Endodermal cell (in vitro differentiated cells): ENCODE measurements around the gene PLCB1. TPM values are rescaled to one million over a fixed set of nuclear protein-coding genes. Genes with fewer than 3 reads are reported as not detected.

ENCODE experiments used
- DNase-seq: peaks from one replicate; pipeline ENCODE4 v3.0.0-alpha.2; 2017
- H3K27ac ChIP-seq: 2 replicates; pipeline ENCODE4 v1.5.1; 2013; ENCODE audit warnings: mild to moderate bottlenecking, low read depth, low read length, moderate library complexity
- H3K27me3 ChIP-seq: 2 replicates; pipeline ENCODE4 v1.6.1; 2013; ENCODE audit warnings: mild to moderate bottlenecking, low read length, moderate library complexity; ENCODE audit not compliant: insufficient read depth, control insufficient read depth, poor library complexity, severe bottlenecking
- H3K36me3 ChIP-seq: 2 replicates; pipeline ENCODE4 v1.7.0; 2013; ENCODE audit warnings: mild to moderate bottlenecking, low read length, moderate library complexity; ENCODE audit not compliant: control insufficient read depth, insufficient read depth
- H3K4me1 ChIP-seq: one replicate; pipeline ENCODE4 v1.7.0; 2013; ENCODE audit warnings: low read length; ENCODE audit not compliant: control insufficient read depth, insufficient read depth
- H3K4me3 ChIP-seq: 2 replicates; pipeline ENCODE4 v1.5.1; 2013; ENCODE audit warnings: mild to moderate bottlenecking, low read length, moderate library complexity
- H3K9ac ChIP-seq: 2 replicates; pipeline ENCODE4 v1.6.1; 2013; ENCODE audit warnings: mild to moderate bottlenecking, low read length, moderate library complexity; ENCODE audit not compliant: poor library complexity, severe bottlenecking; ENCODE audit errors: extremely low read depth
- H3K9me3 ChIP-seq: 2 replicates; pipeline ENCODE4 v1.6.1; 2013; ENCODE audit warnings: mild to moderate bottlenecking, low read length, moderate library complexity; ENCODE audit not compliant: control insufficient read depth
- H3K27ac Mint-ChIP-seq: 2 replicates; pipeline ENCODE4 v1.8.0; 2020; ENCODE audit warnings: mixed read lengths
- H3K27me3 Mint-ChIP-seq: 2 replicates; pipeline ENCODE4 v1.8.0; 2021; ENCODE audit warnings: mild to moderate bottlenecking, mixed read lengths; ENCODE audit not compliant: insufficient read depth
- H3K36me3 Mint-ChIP-seq: 2 replicates; pipeline ENCODE4 v1.8.0; 2020; ENCODE audit warnings: low read depth, mixed read lengths
- H3K4me1 Mint-ChIP-seq: 2 replicates; pipeline ENCODE4 v1.8.0; 2020; ENCODE audit warnings: mixed read lengths
- H3K4me3 Mint-ChIP-seq: 2 replicates; pipeline ENCODE4 v1.8.0; 2020; ENCODE audit warnings: mild to moderate bottlenecking, moderate library complexity, mixed read lengths
- H3K9me3 Mint-ChIP-seq: 2 replicates; pipeline ENCODE4 v1.8.0; 2020; ENCODE audit warnings: mild to moderate bottlenecking, mixed read lengths
- WGBS, 2 experiments: methylation state at CpG; one replicate each; pipeline versions ENCODE4 v1.1.5 to v1.1.7; 2013; ENCODE audit warnings: missing lambda C conversion rate in 2 of 2, mixed read lengths in 1 of 2; ENCODE audit not compliant: insufficient coverage in 1 of 2, insufficient read length in 1 of 2; 5-methylcytosine and 5-hydroxymethylcytosine counted together
- total RNA-seq, 2 donors: library from RNA; stranded (reverse); fragmentation: NEBNext Ultra II Directional in 1 of 2; extraction: Animal tissue kit (Norgen Biotek cat#: 25700) in 1 of 2; gene quantifications; 2 replicates in 1 of 2; 3 replicates in 1 of 2; pipeline ENCODE4 v1.2.1, GENCODE V29; 2021
- TF ChIP-seq, protein P1 (sequence below): fragments of 200-600 bp; sonication (generic); conservative IDR thresholded peaks from 2 replicates; pipeline ENCODE4 v1.5.0; 2021; ENCODE audit warnings: antibody characterized with exemption, mild to moderate bottlenecking

Gene PLCB1
- total RNA-seq, 2 donors from 2014 or later: 15.3 to 16.5 TPM

DNA sequence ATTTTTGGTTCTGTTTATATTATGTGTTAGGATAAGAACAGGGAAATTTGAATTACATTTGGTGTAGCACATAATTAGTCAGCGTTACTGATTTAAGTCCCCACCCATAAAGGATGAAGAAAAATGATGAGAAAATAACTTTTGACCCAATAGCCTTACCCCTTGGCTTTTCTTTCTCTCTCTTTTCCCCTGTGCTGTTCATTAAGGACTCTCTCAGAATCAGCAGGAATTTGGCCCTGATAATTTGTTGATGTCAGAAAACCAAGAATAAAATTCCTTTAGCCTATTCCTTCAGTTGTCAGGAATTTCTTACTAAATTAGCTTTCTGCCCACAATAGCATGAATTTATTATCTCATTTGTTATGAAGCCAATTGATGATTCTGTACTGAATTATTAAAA is 18.5 kb downstream of the PLCB1 start:
- Histone ChIP-seq H3K27me3 (no peaks in the 10 kb centered on the region), H3K4me1 (no peaks in the 10 kb centered on the region), H3K9me3 (no peaks in the 10 kb centered on the region), H3K4me3 (no peak overlapping the region), H3K36me3 (no peaks in the 10 kb centered on the region), H3K9ac (no peak overlapping the region), H3K27ac (no peak overlapping the region)
- H3K4me3 Mint-ChIP-seq: no peak overlapping the region
- no peak for DNase-seq
- H3K9me3 Mint-ChIP-seq: no peaks in the 10 kb centered on the region
- peaks cover 9% of the 10 kb centered on the region for H3K4me1 Mint-ChIP-seq
- H3K36me3 Mint-ChIP-seq: no peaks in the 10 kb centered on the region
- 92% methylated on average over 1 of the region's 1 CpG; no CpG with 5 or more reads in 1 of the 2 experiments for WGBS, 2 experiments
- no peak overlapping the region for H3K27ac Mint-ChIP-seq
- TF ChIP-seq, protein P1, sequence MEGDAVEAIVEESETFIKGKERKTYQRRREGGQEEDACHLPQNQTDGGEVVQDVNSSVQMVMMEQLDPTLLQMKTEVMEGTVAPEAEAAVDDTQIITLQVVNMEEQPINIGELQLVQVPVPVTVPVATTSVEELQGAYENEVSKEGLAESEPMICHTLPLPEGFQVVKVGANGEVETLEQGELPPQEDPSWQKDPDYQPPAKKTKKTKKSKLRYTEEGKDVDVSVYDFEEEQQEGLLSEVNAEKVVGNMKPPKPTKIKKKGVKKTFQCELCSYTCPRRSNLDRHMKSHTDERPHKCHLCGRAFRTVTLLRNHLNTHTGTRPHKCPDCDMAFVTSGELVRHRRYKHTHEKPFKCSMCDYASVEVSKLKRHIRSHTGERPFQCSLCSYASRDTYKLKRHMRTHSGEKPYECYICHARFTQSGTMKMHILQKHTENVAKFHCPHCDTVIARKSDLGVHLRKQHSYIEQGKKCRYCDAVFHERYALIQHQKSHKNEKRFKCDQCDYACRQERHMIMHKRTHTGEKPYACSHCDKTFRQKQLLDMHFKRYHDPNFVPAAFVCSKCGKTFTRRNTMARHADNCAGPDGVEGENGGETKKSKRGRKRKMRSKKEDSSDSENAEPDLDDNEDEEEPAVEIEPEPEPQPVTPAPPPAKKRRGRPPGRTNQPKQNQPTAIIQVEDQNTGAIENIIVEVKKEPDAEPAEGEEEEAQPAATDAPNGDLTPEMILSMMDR: no peak
- H3K27me3 Mint-ChIP-seq: no peaks in the 10 kb centered on the region

DNA sequence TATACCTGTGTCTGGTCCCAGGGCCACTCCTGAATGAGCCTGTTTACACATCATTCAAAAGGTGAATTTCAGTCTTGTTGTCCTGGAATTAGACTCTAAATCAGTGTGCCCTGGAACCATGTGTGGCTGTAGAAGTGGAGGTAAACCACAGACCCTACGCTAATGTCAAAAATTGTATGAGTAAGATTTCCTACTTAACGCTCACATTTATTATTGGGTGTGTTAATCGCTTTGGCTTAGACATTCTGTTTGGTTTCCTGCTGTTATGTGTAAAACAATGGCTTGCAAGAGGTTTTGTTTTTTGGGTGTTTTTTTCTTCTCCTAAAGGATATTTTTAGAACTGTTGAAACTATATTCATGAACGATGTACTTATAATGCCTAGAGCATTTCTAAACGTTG is 19.3 kb downstream of the PLCB1 start:
- H3K27me3 ChIP-seq: no peaks in the 10 kb centered on the region
- H3K9me3 ChIP-seq: no peaks in the 10 kb centered on the region
- no peaks in the 10 kb centered on the region for H3K27me3 Mint-ChIP-seq
- WGBS, 2 experiments: 85 to 98% methylated on average over 2 to 5 of the region's 5 CpGs
- H3K4me3 ChIP-seq: no peak overlapping the region
- no peak overlapping the region for H3K27ac ChIP-seq
- no peak overlapping the region for H3K4me3 Mint-ChIP-seq
- H3K9ac ChIP-seq: no peak overlapping the region
- peaks cover 10% of the 10 kb centered on the region for H3K4me1 Mint-ChIP-seq
- H3K36me3 ChIP-seq: no peaks in the 10 kb centered on the region
- no peaks in the 10 kb centered on the region for H3K36me3 Mint-ChIP-seq
- no peaks in the 10 kb centered on the region for H3K9me3 Mint-ChIP-seq
- TF ChIP-seq, protein P1: no peak
- H3K27ac Mint-ChIP-seq: no peak overlapping the region
- no peak for DNase-seq
- no peaks in the 10 kb centered on the region for H3K4me1 ChIP-seq

DNA sequence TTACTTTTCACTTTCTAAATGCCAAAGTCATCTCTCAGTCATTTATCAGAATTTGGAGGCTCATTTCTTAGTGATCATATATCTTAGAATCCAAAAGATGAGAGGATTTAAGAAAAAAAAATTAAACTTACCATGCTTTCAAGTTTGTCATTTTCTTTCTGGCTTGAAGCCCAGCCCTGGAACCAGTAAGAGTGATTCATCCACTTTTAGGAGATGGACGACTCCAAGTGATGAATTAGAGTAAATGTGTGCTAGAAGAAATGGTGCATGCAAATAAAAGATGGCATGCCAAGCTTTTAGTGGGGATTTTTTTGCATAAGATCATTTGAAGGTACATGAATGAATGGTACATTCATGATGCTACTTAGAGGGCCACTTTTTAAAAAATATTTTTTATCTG is 20.1 kb downstream of the PLCB1 start:
- TF ChIP-seq, protein P1: no peak

More for the DNA sequence above, 20.1 kb downstream of the PLCB1 start:
- Histone ChIP-seq H3K9ac (no peak overlapping the region), H3K27me3 (no peaks in the 10 kb centered on the region), H3K27ac (no peak overlapping the region), H3K4me1 (no peaks in the 10 kb centered on the region), H3K9me3 (peaks cover 1% of the 10 kb centered on the region), H3K4me3 (no peak overlapping the region), H3K36me3 (no peaks in the 10 kb centered on the region)
- Mint-ChIP-seq H3K36me3 (no peaks in the 10 kb centered on the region), H3K9me3 (no peaks in the 10 kb centered on the region), H3K27ac (no peak overlapping the region), H3K4me3 (no peak overlapping the region), H3K27me3 (no peaks in the 10 kb centered on the region), H3K4me1 (peaks cover 10% of the 10 kb centered on the region)
- 91 to 92% methylated on average over 1 of the region's 1 CpG for WGBS, 2 experiments
- no peak for DNase-seq
